ENCODE results near the gene CELF1. TPM values are rescaled to one million over a fixed set of nuclear protein-coding genes. Genes with fewer than 3 reads are reported as not detected.

Gene CELF1
- total and polyA plus RNA-seq, 10 of the 15 experiments (the other 5 are each of a cell fraction or from before 2014, with no cell fraction given), result 35.3 to 128 (median 85.7) TPM

DNA sequence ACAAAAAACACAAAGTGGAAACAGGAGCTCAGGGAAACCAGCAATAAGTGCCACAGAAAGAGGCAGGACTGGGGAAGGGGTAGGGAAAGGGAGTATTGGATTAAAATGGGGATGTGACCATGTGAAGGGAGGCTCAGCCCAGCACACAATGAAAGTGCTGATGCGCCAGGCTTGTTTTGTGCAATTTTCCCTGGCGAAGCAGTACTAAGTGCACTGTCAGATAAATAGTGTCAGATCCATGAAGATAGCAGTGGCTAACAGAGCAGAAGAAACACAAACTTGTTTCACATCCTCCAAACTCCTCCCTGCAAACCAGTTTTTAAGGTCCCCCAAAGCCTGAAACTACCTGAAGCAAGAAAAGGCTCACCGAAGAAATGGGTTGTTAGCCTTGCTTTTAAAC, 53.3 kb downstream of the CELF1 start (continued):
- TF ChIP-seq WRNIP1 (IDR thresholded peaks at IDR 0.05; ENCODE audit: borderline replicate concordance, low read depth, low read length) (no peak), SREBF1 (IDR thresholded peaks at IDR 0.05; ENCODE audit: low read length) (no peak), YY1 (IDR thresholded peaks at IDR 0.05; ENCODE audit: low read depth, low read length) (no peak), ZNF622 (IDR thresholded peaks at IDR 0.05) (no peak)
- TF ChIP-seq, protein P1, sequence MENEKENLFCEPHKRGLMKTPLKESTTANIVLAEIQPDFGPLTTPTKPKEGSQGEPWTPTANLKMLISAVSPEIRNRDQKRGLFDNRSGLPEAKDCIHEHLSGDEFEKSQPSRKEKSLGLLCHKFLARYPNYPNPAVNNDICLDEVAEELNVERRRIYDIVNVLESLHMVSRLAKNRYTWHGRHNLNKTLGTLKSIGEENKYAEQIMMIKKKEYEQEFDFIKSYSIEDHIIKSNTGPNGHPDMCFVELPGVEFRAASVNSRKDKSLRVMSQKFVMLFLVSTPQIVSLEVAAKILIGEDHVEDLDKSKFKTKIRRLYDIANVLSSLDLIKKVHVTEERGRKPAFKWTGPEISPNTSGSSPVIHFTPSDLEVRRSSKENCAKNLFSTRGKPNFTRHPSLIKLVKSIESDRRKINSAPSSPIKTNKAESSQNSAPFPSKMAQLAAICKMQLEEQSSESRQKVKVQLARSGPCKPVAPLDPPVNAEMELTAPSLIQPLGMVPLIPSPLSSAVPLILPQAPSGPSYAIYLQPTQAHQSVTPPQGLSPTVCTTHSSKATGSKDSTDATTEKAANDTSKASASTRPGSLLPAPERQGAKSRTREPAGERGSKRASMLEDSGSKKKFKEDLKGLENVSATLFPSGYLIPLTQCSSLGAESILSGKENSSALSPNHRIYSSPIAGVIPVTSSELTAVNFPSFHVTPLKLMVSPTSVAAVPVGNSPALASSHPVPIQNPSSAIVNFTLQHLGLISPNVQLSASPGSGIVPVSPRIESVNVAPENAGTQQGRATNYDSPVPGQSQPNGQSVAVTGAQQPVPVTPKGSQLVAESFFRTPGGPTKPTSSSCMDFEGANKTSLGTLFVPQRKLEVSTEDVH (IDR thresholded peaks at IDR 0.05; ENCODE audit: low read depth, partially characterized antibody), result no peak

DNA sequence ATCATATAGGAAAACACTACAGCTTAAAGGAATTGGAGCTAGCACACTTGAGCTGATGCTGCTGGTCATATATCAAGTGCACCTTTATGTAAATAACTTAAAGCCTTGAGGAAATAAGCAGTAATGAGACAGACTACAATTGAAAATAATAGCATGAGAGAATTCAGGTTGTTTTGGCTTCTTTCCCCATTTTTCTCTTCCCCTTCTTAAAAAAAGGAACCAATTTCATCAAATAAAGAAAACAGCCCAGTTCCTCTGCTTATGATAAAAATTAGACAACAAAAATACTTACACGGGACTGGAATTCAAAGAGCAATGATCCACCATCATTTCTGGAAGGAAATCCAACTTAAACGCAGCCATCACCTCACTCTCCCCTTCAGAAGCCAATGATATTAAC, 53.8 kb downstream of the CELF1 start:
- no peaks in the 10 kb centered on the region for H4K20me1 ChIP-seq (ENCODE audit: control insufficient read depth, insufficient read depth)
- H3K9ac ChIP-seq (ENCODE audit: control insufficient read depth, insufficient read depth, low read length), result no peak overlapping the region
- no peaks in the 10 kb centered on the region for H3K27me3 ChIP-seq (replicated peaks in 1 of 2; ENCODE audit: control insufficient read depth in 2 of 2, insufficient read depth in 2 of 2, low read length in 1 of 2)
- ATAC-seq (0 out of 3 replicates have a peak, but pooled peaks have one; percentile 21), FAIRE-seq (no peak), DNase-seq (ENCODE audit: low read depth, low spot score) (no peak)
- BruUV-seq (replicated peaks), result no TSS peak
- WGBS (ENCODE audit: insufficient coverage, insufficient replicate concordance, low lambda C conversion rate, missing lambda C conversion rate), result 52% methylated on average over 2 of the region's 2 CpGs
- peaks cover 2 to 32% of the 10 kb centered on the region in 2 experiments for H3K36me3 ChIP-seq (ENCODE audit: control insufficient read depth in 2 of 2, insufficient read depth in 2 of 2, low read length in 1 of 2)
- ChIA-PET CTCF (interaction anchor here (1.0 to 1.6 kb wide), 4 partner anchors 8 to 58 kb away, joined by 3 to 5 read pairs (median 4); no protein-coding TSS in a partner anchor), RAD21 (ENCODE audit: unreplicated experiment) (interaction anchor here (0.5 to 2.6 kb wide), 6 partner anchors 10 to 56 kb away, joined by 3 to 8 read pairs (median 4); partner anchors contain the start of gene CELF1), SMC1A (ENCODE audit: uncharacterized antibody, unreplicated experiment) (interaction anchor here (0.8 to 4.5 kb wide), 13 partner anchors 9 to 218 kb away, joined by 3 to 21 read pairs (median 3); partner anchors contain the start of gene CELF1), POLR2A (interaction anchor here (1.2 to 1.8 kb wide), 3 partner anchors 8 to 41 kb away, joined by 3 to 6 read pairs (median 4); no protein-coding TSS in a partner anchor)
- H2AFZ ChIP-seq (ENCODE audit: control insufficient read depth, low read depth, low read length), result no peak overlapping the region
- H3K4me1 ChIP-seq (ENCODE audit: control insufficient read depth, insufficient read depth, low read length), result peaks cover 46% of the 10 kb centered on the region
- TF ChIP-seq, protein P2, sequence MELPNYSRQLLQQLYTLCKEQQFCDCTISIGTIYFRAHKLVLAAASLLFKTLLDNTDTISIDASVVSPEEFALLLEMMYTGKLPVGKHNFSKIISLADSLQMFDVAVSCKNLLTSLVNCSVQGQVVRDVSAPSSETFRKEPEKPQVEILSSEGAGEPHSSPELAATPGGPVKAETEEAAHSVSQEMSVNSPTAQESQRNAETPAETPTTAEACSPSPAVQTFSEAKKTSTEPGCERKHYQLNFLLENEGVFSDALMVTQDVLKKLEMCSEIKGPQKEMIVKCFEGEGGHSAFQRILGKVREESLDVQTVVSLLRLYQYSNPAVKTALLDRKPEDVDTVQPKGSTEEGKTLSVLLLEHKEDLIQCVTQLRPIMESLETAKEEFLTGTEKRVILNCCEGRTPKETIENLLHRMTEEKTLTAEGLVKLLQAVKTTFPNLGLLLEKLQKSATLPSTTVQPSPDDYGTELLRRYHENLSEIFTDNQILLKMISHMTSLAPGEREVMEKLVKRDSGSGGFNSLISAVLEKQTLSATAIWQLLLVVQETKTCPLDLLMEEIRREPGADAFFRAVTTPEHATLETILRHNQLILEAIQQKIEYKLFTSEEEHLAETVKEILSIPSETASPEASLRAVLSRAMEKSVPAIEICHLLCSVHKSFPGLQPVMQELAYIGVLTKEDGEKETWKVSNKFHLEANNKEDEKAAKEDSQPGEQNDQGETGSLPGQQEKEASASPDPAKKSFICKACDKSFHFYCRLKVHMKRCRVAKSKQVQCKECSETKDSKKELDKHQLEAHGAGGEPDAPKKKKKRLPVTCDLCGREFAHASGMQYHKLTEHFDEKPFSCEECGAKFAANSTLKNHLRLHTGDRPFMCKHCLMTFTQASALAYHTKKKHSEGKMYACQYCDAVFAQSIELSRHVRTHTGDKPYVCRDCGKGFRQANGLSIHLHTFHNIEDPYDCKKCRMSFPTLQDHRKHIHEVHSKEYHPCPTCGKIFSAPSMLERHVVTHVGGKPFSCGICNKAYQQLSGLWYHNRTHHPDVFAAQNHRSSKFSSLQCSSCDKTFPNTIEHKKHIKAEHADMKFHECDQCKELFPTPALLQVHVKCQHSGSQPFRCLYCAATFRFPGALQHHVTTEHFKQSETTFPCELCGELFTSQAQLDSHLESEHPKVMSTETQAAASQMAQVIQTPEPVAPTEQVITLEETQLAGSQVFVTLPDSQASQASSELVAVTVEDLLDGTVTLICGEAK (IDR thresholded peaks at IDR 0.05; ENCODE audit: borderline replicate concordance), result no peak
- TF ChIP-seq CREB1 (IDR thresholded peaks at IDR 0.05; ENCODE audit: low read depth) (no peak), NBN (IDR thresholded peaks at IDR 0.05) (no peak), NR2C1 (IDR thresholded peaks at IDR 0.05) (no peak), HCFC1 (IDR thresholded peaks at IDR 0.05; ENCODE audit: low read length) (no peak), MTA2 (IDR thresholded peaks at IDR 0.05; ENCODE audit: low read depth) (no peak), BHLHE40 (IDR thresholded peaks at IDR 0.05; ENCODE audit: borderline replicate concordance in 1 of 2, low read depth in 2 of 2, low read length in 1 of 2) (no peak), CHD4 (IDR thresholded peaks at IDR 0.05) (no peak)
- peak overlapping the region; percentile 14 for H3K27ac ChIP-seq (ENCODE audit: control insufficient read depth, insufficient read depth)
- H3K79me2 ChIP-seq (ENCODE audit: control insufficient read depth, insufficient read depth, low read length), result peaks cover 82% of the 10 kb centered on the region
- H3K9me3 ChIP-seq (replicated peaks; ENCODE audit: control insufficient read depth, insufficient read depth, low read length), result no peaks in the 10 kb centered on the region
- intact Hi-C loops (cut with micrococcal nuclease; ENCODE audit: unreplicated experiment), result no loop called here
- no peak overlapping the region for H3K4me3 ChIP-seq
- peak overlapping the region; percentile 15 for H3K4me2 ChIP-seq (ENCODE audit: control insufficient read depth, insufficient read depth)
- in situ Hi-C loops (cut with MboI), result no loop called here
